ENCODE measurements around the gene KIF18B.

The KIF18B gene

DNA sequence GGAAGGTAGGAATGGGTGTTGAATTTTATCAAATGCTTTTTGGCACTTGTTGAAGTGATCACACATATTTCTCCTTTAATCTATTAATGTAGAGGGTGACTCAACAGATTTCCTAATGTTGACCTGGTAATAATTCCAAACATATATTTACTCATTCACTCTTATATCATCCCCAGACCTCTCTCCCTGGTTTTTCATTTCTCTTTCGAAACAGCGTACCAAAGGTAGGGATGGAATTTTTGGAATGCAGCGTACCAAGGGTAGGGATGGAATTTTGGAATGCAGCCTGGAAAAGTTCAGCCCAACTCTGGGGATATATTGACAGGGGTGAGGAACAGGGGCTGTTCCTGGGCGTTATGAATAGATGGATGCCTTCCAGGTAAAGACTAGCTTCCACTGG, 7.3 kb downstream of the KIF18B start:
- DNase-seq (ENCODE audit: low read depth in 4 of 4, low spot score in 1 of 4) = no peak

DNA sequence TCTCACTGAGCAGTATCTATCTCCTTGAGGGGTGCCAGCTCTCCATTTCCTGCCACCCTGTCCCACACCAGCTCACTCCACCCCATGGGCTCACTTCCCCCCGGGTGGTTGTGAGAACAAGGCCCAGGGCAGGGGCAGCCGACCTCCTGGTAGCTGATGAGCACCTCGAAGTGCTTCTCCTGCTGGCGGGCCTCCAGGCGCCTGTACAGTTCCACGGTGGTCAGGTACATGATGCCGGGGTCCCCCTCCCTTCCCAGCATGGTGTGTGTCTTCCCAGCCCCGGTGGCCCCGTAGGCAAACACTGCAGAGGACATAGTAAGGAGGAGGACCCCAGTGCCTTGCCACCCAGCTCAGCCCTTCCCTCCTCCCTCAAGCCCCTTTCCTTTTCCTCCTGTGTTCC, 12.5 kb downstream of the KIF18B start:
- no peak for DNase-seq (ENCODE audit: low read depth in 4 of 4, low spot score in 1 of 4)

DNA sequence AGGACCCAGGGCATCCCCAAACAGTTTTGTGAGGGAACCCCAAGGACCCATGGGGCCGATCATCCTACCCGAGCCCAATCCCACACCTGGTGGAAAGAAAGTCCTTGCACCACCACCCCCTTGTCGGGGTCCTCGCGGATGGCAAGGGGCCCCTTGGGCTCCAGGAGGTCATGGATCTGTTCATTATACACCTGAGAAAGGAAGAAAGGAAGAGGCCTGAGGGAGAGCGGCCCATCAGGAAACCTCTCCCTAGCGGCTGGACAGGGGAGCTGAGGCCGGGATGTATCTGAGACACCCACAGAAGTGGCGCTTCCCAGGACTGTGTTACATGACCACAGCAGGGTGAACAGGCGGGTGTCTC, 12.8 kb downstream of the KIF18B start:
- DNase-seq (ENCODE audit: low read depth in 4 of 4, low spot score in 1 of 4) = no peak

DNA sequence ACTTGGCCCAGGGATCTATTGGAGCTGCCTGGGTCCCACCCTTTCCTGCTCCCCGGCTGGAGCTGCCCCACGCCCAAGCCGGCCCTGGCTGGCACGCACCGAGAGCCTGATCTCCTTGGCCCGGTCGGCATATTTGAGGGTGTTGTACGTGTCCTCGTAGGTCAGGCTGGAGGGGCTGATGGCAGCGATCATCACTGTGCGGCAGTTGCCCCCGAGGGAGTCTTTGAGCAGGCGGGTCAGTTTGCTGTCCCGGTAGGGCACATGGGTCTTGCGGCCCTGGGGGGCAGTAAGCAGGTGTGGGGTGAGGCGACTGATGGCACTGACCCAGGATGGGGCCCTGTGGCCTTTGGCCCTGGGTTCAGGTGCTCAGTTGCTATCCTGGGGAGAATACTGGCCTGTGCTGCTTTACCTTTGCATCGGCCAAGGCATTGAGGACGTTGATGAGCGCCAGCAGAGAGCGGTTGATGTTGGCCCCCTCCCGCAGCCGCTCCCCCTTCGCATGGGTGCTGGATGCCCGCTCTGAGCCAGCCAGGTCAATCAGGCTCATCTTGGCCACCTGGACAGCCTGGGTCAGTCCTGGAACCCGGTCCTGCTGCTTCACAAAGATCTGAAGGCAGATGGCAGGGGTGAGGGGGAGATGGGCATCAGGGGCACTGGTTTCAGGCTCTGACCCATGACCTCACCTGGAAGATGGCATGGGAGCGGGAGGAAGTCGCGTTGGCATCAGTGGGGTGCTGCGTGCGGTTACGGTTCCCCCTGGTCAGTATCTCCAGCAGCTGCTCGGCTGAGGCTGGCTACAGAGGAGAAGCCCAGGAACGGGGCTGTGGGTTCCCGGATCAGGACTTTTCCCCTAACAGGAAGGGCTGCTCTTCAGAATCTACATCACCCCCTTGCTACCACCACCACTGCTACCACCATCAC, 13.5 kb downstream of the KIF18B start:
- no peak for DNase-seq (ENCODE audit: low read depth in 4 of 4, low spot score in 1 of 4)

DNA sequence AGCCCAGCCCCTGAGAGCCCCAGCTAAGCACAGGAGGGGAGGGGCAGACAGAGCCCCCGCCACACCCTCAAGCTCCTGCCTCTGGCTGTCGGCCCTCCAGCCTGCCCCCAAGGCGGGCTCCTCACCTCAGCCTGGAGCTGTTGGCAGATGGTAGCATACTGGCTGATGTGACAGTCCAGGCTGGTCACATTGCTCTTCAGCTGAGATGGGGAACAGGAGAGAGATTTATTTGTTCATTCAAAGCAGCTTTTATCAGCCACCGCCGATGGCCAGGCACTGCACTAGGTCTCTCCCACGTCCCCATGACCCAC, 14.8 kb downstream of the KIF18B start:
- no peak for DNase-seq (ENCODE audit: low read depth in 4 of 4, low spot score in 1 of 4)

DNA sequence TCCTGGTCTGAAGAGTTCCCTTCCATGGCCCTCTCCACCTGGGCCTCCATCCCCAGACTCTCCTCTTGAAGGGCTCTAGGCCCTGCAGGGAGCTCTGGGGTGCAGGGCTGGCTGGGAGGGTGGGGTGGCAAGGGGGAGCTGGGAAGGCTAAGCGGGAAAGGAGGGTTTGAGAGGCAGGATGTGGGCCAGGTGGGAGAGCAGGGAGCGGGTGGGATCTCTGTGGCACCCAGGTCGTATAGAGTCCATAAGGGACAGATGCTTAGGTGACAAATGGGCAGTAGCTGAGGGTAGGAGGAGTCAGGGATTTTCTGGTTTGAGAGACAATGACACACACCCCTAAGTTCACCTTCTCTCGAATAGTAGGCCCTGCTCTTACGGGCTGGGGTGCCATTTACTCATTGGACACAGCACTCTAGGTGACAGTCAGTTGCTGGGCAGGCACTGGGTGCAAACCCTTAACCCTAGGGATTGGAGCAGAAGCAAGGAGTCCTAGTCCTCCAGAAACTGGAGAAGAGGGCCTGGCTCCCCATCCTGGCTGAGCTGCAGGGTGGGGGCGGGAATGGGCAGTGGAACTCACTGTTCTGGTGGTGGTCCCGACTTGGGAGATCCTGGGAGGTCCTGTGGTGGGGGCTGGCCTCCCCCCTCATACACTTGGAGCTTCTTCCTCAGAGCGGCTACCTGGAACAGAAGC, 15.3 kb downstream of the KIF18B start:
- DNase-seq (ENCODE audit: low read depth in 4 of 4, low spot score in 1 of 4) = no peak

DNA sequence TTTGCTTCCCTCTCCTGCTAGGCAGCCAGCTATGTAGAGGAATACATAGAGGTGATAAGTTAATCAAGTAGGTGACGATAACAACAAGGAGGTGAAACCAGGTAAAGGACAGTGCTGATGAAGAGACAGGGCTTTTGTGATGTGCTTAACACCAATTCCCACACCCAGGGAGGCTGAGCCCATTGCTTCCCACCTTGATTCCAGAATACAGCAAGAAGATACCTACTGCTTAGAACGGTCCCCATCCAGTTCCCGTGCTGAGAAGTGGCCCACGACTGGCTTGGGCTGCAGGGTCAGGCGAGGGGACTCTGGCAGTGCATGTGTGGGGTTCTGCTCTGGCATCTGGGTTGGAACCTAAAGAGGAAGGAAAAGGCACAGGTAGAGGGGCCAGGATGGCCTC, 16.2 kb downstream of the KIF18B start:
- no peak for DNase-seq (ENCODE audit: low read depth in 4 of 4, low spot score in 1 of 4)

DNA sequence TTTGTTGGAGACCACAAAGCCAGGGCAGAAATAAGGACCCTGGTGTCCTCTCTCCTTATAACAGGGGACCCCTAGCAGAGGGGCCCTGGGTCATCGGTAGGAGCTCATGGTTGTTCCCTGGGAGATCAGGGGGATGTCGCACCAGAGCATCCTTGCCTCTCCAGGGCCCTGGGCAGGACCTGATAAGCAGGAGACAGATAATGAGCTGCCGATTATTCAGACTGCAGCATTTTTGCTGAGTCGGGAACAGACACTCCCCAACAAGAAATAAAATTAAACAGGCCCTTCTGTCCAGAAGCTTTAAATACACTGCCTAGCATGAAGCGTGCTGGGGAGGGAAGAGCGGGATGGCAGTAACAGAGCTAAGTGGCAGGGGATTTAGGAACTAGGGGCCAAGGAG, 16.9 kb downstream of the KIF18B start:
- no peak for DNase-seq (ENCODE audit: low read depth in 4 of 4, low spot score in 1 of 4)

DNA sequence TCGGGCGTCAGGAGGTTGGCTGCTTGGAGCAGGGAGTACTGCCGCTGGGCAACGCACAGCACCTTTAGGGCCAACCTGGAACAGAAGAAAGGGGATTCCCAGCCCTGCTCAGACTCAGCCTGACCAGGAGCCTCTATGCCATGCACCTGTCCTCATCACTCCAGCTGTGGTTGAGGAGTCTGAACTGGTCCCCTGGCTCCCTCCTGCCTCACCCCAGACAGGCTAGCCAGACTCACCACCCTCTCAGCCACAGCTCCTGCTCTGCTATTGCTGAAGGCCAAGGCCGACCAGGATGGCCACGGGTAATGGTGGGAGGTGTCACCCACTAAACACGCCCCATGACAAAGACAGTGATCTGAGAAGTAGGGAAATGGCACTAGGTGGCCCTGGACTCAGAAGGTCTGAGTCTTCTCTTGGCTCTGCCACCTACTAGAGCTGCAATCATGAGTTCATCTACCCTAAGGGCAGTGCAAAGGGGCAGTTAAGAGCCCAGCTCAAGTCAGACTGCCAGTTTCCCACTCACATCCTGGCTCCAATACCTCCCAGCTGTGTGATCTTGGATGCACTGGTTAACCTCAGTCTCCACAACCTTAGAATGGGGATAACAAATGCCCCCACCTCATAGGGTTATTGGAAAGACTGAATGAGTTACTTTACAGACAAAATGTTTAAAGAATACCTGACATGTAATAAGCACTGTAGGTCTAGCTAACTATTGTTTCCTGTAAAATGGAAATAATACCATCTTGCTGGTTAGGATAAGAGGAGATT, 18.4 kb downstream of the KIF18B start:
- no peak for DNase-seq (ENCODE audit: low read depth in 4 of 4, low spot score in 1 of 4)

DNA sequence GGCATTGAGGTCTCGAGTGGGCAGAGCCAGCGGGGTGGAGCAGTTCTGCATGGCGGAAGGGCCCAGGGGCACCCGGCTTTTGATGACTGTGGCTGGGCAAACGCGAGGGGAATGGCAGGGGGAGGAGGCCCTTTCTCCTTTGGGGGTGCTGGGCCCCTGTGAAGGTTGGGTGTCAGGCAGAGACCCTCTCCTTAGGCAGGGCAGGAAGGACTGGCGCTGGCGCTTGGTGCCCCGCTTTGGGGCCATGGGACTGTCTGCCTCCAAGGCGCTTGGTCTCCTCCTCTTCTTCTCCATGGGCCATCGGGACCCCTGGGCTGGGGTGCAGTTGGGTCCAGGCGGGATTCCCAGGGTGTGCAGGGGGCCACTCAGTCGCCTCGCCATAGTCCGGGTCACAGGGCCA, 19.4 kb downstream of the KIF18B start:
- no peak for DNase-seq (ENCODE audit: low read depth in 4 of 4, low spot score in 1 of 4)

DNA sequence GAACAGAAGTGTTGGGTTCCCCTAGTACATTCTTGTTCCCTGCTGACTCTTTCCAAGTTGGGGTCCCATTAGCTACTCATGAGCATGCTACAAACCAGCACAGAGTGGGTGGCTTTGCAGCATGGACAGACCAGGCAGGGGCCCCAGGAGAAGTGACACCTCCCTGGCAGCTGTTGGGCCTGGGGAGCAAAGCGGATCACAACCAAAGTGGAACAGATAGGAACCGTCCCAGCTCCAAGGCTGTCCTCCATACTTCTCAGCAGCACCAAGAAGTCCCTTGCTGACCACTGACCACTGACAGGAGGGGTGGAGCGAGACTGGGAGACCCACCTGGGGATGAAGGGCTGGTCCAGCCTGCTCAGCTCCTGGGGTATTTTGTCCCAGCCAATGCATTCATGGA, 19.9 kb downstream of the KIF18B start:
- DNase-seq (ENCODE audit: low read depth in 4 of 4, low spot score in 1 of 4) = no peak

DNA sequence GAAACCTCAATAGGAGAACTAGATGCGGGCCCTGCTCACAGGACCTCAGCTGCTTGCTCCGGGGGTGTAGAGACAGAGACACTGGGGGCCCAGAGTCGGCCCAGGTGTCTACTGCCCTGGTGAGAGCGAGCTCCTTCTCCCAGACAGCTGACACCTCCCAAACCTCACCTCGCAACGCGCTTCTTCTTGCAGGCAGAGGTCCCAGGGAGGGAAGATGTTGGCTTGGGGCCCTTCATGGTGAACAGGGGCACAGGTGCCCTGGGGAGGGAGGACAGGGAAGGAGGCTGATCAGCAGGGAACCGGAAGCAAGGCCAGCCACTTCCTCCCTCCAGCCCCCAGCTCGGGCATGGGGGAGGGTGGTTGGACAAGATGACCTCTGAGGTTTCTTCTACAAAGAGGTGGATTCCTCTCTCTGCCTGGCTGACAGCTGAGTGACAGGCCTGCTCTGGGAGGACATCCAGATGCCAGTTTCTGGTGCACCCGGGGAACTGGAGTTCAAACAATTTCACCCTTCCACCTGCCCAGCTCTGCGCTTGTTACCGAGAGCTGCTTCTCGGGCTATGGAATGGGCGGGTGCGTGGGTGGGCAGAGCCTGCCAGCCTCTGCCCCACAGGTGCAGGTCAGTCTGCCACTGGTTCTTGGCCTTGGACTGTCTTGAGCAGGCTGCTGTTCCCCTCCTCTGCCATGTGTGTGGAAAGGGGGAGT, 20.6 kb downstream of the KIF18B start:
- no peak for DNase-seq (ENCODE audit: low read depth in 4 of 4, low spot score in 1 of 4)

DNA sequence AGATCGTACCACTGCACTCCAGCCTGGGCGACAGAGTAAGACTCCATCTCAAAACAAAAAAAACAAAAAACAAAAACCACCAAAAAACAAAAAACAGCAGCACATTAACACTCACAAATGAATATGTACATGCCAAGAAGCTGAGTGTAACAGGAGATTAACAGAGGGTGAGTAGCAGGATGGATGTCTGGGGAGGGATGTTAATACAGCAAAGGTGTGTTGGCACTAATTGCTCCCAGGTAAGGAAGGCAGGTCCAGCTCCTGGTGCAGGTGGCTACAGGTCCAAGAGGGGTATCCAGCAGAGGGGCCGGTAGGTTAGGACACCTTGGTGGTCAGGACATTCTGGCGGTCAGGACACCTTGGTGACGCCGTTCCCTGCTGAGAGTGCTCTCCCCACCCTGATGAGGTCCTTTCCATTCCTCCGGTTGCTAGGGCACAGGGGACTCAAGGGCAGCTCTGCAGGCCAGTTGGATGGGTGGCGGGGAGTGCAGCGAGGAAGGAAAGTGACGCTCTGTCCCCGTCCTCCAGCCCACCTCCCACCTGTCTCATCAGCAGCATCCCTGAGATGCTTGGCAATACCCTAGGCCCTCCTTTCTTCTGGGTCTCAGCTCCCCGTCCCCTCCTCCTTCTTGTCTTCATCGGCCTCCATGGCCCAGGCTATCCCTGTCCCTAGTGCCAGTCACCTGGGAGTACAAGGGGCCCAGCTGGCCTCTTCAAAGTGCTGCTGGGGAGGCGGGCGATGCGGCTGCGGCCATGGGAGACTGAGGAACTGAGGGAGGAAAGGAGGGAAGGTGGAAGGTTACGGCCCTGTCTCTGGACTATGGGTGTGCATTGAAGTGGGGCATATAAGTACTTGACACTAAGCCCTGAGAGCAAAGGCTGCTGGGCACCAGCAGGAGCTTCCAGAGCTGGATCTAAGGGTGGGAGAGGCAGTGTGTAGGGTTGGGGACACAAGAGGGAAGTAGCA, 21.6 kb downstream of the KIF18B start:
- no peak for DNase-seq (ENCODE audit: low read depth in 4 of 4, low spot score in 1 of 4)

DNA sequence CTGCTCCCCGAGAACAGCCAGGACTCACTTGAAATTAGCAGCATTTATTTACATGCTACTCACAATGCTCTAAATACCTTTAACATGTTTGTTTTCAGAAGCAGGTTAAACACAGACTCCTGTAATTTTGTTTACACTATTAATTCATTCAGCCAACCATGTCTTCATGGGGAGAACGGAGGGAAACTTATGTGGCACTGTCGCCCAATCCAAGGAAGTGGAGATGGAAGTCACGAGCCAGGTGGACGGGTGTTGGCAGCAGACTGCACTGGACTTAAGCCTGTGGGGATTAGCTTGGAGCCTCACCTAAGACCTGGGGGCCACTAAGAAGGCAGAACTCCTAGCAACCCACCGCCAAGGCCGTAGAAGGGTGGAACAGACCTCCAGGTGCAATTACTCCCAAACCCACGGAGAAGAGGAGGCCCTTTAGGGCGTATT, 23.4 kb downstream of the KIF18B start:
- DNase-seq (ENCODE audit: low read depth in 4 of 4, low spot score in 1 of 4) = no peak

DNA sequence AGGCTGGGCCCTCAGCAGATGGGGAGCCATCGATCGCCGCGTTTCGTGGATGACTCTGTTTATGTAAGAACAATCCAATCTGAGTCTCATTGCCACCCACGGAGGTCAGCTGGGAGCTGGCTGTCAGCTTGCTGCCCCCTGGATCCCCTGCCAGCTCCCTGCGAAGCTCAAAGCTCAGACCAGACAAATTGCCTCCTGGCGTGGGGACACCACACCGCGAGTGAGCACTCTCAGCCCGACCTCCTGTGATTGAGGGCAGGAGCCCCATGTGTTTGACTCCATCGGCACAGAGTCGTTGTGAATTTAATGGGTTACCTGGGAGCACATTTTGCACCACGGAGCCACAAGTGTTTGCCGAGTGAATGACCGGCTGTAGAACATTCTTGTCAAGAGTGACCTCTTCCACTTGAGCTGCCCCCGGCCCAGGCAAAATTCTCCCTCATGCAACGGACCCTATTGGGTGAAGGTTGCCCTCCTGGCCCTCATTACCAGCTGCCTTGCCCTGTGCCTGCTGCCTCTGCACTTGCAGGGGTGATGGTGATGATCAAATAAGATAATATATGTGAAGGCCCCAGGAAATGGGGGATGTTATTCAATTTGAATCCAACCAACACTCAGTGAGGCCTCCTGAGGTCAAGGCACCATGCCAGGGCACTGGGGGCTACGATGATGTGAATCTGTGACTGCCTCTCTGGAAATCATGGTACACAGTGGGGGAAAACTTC, 24.7 kb downstream of the KIF18B start:
- no peak for DNase-seq (ENCODE audit: low read depth in 4 of 4, low spot score in 1 of 4)

DNA sequence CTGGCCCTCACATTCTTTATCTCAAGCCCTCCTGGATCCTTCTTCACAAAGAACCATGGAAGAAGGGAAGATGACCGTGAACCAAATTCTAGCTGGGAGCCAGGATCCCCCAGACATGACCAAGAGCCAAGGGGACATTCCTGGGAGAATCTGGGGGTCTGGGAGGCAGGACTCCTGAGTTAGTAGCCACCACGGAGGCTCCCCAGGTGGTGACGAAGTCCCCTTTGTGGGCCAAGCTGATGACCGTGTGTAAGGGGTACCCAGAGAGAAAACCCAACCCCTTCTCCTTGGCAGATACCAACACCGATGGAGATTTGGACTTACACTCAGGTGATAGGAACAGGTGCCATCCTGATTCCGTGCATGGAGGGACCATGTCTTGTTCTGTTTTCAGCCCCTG, 25.4 kb downstream of the KIF18B start:
- no peak for DNase-seq (ENCODE audit: low read depth in 4 of 4, low spot score in 1 of 4)

DNA sequence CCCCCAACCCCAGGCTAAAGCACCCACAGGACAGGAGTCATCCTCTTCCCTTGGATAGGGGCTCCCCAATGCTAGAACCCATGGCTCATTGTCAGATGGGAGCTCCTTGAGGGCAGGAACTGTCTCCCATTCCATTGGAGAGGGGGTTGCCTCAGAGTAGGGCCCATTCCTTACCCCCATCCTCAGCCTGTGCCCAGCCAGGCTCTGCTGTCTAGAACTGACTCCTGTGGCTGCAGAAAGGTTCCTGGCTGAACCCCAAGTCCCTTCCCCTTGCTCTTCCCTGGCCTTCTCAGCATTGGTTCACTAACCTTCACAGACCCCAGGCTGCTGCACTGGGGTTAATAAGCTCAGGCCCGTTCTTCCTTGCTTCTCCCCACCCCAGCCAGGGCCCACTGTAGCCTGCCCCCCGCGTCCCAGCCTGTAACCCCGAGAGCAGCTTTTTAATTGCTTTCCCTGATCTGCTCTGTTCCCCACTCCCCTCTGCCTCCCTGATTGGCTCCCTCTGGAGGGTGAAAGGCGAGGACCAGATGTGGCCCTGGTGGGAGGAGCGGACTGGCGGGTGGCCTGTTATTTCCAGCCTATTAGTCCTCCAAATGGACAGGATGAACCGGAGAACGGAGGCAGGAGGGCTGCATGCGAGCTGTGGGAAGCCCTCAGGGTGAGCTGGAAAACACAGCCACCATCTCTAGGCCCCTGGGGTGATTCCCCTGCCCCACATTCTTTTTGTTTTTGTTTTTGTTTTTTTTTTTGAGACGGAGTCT, 26.3 kb downstream of the KIF18B start:
- no peak for DNase-seq (ENCODE audit: low read depth in 4 of 4, low spot score in 1 of 4)

DNA sequence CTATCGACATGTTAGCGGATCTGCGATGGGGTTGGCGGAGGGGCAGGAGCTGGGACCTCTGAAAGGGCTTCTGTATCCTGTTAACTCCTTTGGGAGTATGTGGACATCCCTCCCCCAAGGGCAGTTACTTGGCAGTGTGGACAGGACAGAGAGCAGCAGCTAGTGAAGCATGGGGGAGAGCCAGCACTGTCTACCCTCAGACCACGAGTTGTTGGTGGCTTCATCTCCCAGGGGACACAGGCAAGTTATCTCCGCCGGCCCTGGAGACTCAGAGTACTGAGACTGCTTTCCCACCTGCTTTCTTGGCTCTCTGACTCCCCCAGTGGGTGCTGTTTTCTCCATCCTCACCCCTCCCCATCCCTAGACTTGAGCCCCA, 27.0 kb downstream of the KIF18B start:
- no peak for DNase-seq (ENCODE audit: low read depth in 4 of 4, low spot score in 1 of 4)

Measured in stimulated activated CD4-positive, alpha-beta T cell treated with anti-CD3 and anti-CD28 coated beads, Interleukin-1b, Interleukin-23, amount 100 ng/mL, for 24 hours (primary cell).